PC-9 (cell line): ENCODE results near the gene DHX16.

Source experiments
- CTCF ChIP-seq: fragments of 200-600 bp; sonication (generic); conservative IDR thresholded peaks from 2 replicates; pipeline ENCODE4 v1.6.1; 2017; ENCODE audit warnings: mixed run types, antibody characterized with exemption, mild to moderate bottlenecking, moderate library complexity
- EZH2 ChIP-seq: fragments of 200-600 bp; sonication (generic); IDR thresholded peaks from 2 replicates; pipeline ENCODE4 v1.8.0; 2017; ENCODE audit warnings: antibody characterized with exemption, low read depth

GRCh38 chr6:30707281-30707850 is 34.6 kb upstream of the DHX16 start:
- TF ChIP-seq EZH2: no peak
- no peak for TF ChIP-seq CTCF
